ENCODE results near the gene WBP2NL. TPM values are rescaled to one million over a fixed set of nuclear protein-coding genes. Genes with fewer than 3 reads are reported as not detected.
A peak's percentile ranks its signal among the peaks of the same experiment; 100 is the strongest.

The WBP2NL gene
- total RNA-seq, 2 donors from 2014 or later: 1.3 TPM; not detected in 1

DNA sequence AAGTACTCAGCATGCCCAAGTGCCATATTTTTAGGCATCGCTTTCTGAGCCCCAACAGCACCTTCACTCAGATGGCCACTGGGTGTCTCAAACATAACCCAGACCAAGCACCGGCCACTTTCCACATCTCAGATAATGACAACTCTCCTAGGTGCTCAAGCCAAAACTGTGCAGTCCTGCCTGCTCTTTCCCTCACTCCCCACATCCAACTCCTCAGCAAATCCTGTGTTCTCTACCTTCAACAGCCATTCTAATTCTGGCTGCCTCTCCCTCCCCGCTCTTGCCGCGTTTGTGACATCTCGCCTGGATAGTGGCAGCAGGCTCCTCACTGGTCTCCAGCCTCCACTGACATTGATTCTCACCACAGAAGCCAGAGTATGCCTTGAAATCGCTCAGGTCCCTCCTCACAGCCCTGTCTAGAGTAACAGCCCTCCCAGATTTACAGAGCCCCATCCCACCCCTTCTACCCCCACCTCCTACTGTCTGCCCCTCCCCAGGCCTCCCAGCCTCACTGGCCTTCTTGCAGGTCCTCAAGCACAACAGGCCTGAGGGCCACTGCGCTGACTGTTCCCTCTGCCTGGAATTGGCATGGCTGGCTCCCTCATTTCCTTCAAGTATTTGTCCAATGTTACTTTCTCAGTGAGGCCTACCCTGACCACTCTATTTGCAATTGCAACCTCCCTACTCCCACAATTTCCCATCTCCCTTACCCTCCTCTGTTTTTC is 74.2 kb downstream of the WBP2NL start:
- ATAC-seq (ENCODE audit: insufficient number of reproducible peaks, low FRiP score, low read depth) (no peak), DNase-seq (ENCODE audit: low spot score) (no peak)
- no peak overlapping the region for H3K27ac ChIP-seq
- H3K27me3 ChIP-seq (replicated peaks; ENCODE audit: insufficient read depth): no peaks in the 10 kb centered on the region
- H3K4me3 ChIP-seq: no peak overlapping the region
- H3K9me3 ChIP-seq: no peaks in the 10 kb centered on the region
- TF ChIP-seq, protein P1, sequence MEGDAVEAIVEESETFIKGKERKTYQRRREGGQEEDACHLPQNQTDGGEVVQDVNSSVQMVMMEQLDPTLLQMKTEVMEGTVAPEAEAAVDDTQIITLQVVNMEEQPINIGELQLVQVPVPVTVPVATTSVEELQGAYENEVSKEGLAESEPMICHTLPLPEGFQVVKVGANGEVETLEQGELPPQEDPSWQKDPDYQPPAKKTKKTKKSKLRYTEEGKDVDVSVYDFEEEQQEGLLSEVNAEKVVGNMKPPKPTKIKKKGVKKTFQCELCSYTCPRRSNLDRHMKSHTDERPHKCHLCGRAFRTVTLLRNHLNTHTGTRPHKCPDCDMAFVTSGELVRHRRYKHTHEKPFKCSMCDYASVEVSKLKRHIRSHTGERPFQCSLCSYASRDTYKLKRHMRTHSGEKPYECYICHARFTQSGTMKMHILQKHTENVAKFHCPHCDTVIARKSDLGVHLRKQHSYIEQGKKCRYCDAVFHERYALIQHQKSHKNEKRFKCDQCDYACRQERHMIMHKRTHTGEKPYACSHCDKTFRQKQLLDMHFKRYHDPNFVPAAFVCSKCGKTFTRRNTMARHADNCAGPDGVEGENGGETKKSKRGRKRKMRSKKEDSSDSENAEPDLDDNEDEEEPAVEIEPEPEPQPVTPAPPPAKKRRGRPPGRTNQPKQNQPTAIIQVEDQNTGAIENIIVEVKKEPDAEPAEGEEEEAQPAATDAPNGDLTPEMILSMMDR (IDR thresholded peaks at IDR 0.05): no peak
- no peaks in the 10 kb centered on the region for H3K36me3 ChIP-seq
- peaks cover 12 to 49% of the 10 kb centered on the region in 2 donors for H3K4me1 ChIP-seq (ENCODE audit: control insufficient read depth in 1 of 2, low read depth in 2 of 2)

DNA sequence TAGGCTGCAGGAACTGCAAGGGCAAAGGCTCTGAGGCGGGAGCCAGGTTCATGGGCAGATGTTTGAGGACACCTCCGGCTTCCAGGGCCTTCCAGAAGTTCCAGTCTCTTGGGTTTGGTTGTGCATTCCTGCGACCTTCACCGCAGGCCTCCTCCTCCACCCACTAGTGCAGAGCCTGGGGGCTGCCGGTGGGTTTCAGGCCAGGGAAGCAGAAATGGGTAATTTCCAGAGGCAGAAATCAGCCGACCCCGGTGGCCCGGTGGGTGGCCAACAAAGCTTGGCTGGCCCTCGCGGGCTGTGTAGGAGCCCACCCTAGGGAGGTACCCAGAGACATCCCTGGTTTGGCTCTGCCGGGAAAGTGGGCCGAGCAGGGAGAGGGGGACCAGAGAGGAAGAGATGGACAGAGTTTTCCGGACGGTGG is 75.0 kb downstream of the WBP2NL start:
- Histone ChIP-seq H3K36me3 (no peaks in the 10 kb centered on the region), H3K27ac (peak overlapping the region; percentile 86 to 88), H3K4me1 (ENCODE audit: control insufficient read depth in 1 of 2, low read depth in 2 of 2) (peaks cover 15 to 58% of the 10 kb centered on the region in 2 donors), H3K9me3 (no peaks in the 10 kb centered on the region), H3K27me3 (replicated peaks; ENCODE audit: insufficient read depth) (no peaks in the 10 kb centered on the region), H3K4me3 (peak overlapping the region; percentile 90)
- TF ChIP-seq, protein P1 (IDR thresholded peaks at IDR 0.05): no peak
- ATAC-seq (ENCODE audit: insufficient number of reproducible peaks, low FRiP score, low read depth) (no peak), DNase-seq (ENCODE audit: low spot score) (no peak)

DNA sequence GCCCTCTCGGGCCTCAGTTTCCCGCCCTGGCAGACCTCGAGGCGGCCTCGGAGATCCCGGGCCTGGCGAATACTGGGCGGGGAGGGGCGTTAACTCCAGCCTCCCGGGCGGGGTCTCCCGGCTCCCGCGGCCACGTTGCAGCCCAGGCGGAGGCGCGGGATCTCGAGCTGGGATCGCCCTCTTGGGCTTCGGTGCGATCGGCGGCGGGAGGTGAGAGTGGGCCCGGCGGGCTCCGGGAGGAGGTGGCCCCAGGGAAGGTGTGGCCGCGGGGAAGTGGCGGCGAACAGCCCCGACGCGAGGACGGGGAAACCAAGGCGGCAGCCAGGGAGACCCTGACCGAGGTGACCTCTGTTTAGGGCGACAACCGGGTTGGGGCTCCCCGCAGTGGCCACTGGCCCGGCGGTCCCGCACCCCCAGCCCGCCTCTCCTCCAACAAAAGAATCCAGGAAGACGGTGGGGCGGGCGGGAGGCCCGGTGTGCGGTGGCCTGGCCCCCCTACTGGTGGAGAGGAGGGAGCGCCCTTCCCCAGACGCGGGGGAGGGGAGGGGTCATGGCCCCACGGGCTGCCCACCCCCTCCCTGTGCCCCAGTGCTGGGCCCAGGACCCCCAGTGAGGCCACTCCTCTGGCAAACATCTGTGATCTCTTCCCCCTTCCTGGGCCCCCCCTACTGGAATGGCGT is 75.7 kb downstream of the WBP2NL start, which contains the start of gene PHETA2:
TSS of gene PHETA2 (plus strand) at position 117 of the 680 bp plus-strand sequence. CDS start 3,046 bp downstream, outside the sequence.
- H3K36me3 ChIP-seq: no peaks in the 10 kb centered on the region
- TF ChIP-seq, protein P1 (IDR thresholded peaks at IDR 0.05): peak; percentile 60
- peaks cover 20 to 62% of the 10 kb centered on the region in 2 donors for H3K4me1 ChIP-seq (ENCODE audit: control insufficient read depth in 1 of 2, low read depth in 2 of 2)
- DNase-seq (ENCODE audit: low spot score) (no peak), ATAC-seq (ENCODE audit: insufficient number of reproducible peaks, low FRiP score, low read depth) (no peak)
- H3K4me3 ChIP-seq: peak within 1 kb of the TSS; percentile 90
- H3K27ac ChIP-seq: peak within 1 kb of the TSS; percentile 86 to 88
- H3K9me3 ChIP-seq: no peaks in the 10 kb centered on the region
- H3K27me3 ChIP-seq (replicated peaks; ENCODE audit: insufficient read depth): no peaks in the 10 kb centered on the region

DNA sequence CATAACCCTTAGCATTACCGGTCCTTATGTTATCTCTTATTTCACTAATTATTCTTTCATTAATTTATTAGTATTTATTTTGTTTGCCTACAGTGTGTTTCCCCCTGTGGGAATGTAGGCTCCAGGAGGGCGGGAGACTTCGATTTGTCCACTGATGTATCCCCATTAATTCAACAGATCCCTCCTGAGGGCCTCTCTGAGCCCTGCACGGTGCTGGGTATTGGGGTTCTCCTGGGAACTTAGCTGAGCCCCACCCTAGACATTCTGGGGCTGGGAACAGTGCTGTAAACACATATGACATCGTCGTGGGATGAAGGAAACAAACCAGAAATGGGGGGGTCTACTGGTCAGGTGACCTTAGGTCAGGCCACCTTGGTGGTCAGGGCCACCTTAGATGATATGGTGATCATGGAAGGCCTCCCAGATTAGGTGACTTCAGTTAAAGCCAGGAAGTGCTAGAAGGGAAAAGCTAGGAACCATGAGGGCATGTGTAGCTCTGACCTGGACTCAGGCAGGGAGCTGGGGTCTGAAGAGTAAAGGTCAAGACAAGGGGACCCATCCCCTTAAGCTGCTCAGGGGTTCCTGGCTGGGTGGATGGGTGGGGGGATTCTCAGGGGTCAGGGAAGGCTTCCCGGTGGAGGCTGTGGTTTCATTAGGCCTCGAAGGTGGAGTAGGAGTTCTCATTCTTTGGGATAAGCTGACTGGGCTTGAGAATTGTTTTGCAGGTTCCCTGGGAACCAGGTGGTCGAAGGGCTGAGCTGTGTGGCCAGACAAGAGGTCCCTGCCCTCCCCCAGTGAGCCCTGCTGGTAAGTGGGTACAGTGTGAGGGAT is 76.5 kb downstream of the WBP2NL start:
- H3K4me1 ChIP-seq (ENCODE audit: control insufficient read depth in 1 of 2, low read depth in 2 of 2): peaks cover 20 to 54% of the 10 kb centered on the region in 2 donors
- DNase-seq (ENCODE audit: low spot score): no peak
- peak overlapping the region; percentile 90 for H3K4me3 ChIP-seq

More for the DNA sequence above, 76.5 kb downstream of the WBP2NL start:
- H3K27me3 ChIP-seq (replicated peaks; ENCODE audit: insufficient read depth): no peaks in the 10 kb centered on the region
- no peaks in the 10 kb centered on the region for H3K36me3 ChIP-seq
- H3K27ac ChIP-seq: peak overlapping the region; percentile 86 to 88
- ATAC-seq (ENCODE audit: insufficient number of reproducible peaks, low FRiP score, low read depth): no peak
- TF ChIP-seq, protein P1 (IDR thresholded peaks at IDR 0.05): no peak
- no peaks in the 10 kb centered on the region for H3K9me3 ChIP-seq
